HEK293T (cell line): ENCODE results near the gene ZNF76.

Source experiments
- ARNT ChIP-seq: fragments of 450-650 bp; IDR thresholded peaks from 2 replicates; pipeline ENCODE4 v1.6.1; 2017; ENCODE audit warnings: mild to moderate bottlenecking
- BHLHE40 ChIP-seq: fragments of 450-650 bp; IDR thresholded peaks from 2 replicates; pipeline ENCODE4 v1.6.1; 2016; ENCODE audit warnings: mild to moderate bottlenecking, moderate library complexity, borderline replicate concordance
- CTBP1 ChIP-seq: fragments of 450-650 bp; IDR thresholded peaks from 2 replicates; pipeline ENCODE4 v1.6.1; 2016; ENCODE audit warnings: borderline replicate concordance
- ELF4 ChIP-seq: fragments of 450-650 bp; IDR thresholded peaks from 2 replicates; pipeline ENCODE4 v1.6.1; 2017; ENCODE audit warnings: antibody characterized with exemption
- FOXA1 ChIP-seq: fragments of 450-650 bp; IDR thresholded peaks from 2 replicates; pipeline ENCODE4 v1.6.1; 2016; ENCODE audit warnings: mild to moderate bottlenecking
- FOXK2 ChIP-seq: fragments of 450-650 bp; IDR thresholded peaks from 2 replicates; pipeline ENCODE4 v1.6.1; 2016; ENCODE audit warnings: mild to moderate bottlenecking
- FOXM1 ChIP-seq: fragments of 450-650 bp; IDR thresholded peaks from 2 replicates; pipeline ENCODE4 v1.6.1; 2017; ENCODE audit warnings: mild to moderate bottlenecking, borderline replicate concordance
- HDGF ChIP-seq: fragments of 450-650 bp; IDR thresholded peaks from 2 replicates; pipeline ENCODE4 v1.6.1; 2017; ENCODE audit warnings: antibody characterized with exemption, borderline replicate concordance
- NFRKB ChIP-seq: fragments of 450-650 bp; IDR thresholded peaks from 2 replicates; pipeline ENCODE4 v1.6.1; 2016; ENCODE audit warnings: mild to moderate bottlenecking, moderate library complexity
- PKNOX1 ChIP-seq: fragments of 450-650 bp; IDR thresholded peaks from 2 replicates; pipeline ENCODE4 v1.6.1; 2016
- SP1 ChIP-seq: fragments of 450-650 bp; IDR thresholded peaks from 2 replicates; pipeline ENCODE4 v1.6.1; 2017
- SUZ12 ChIP-seq: fragments of 450-650 bp; IDR thresholded peaks from 2 replicates; pipeline ENCODE4 v1.6.1; 2016; ENCODE audit warnings: mild to moderate bottlenecking
- TARDBP ChIP-seq: fragments of 450-650 bp; IDR thresholded peaks from 2 replicates; pipeline ENCODE4 v1.6.1; 2016
- ZNF384 ChIP-seq: fragments of 450-650 bp; IDR thresholded peaks from 2 replicates; pipeline ENCODE4 v1.6.1; 2016

GRCh38 chr6:35213298-35213791, 46.2 kb upstream of the ZNF76 start:
- TF ChIP-seq FOXK2 (no peak), HDGF (no peak), BHLHE40 (no peak), CTBP1 (no peak), ELF4 (no peak), PKNOX1 (no peak), SUZ12 (no peak), ZNF384 (no peak), SP1 (no peak), FOXM1 (no peak), NFRKB (no peak), FOXA1 (no peak), TARDBP (no peak), ARNT (no peak)
